Prostate gland (tissue), 2 donors: Measurements from ENCODE around the gene TSPAN15. TPM values are rescaled to one million over a fixed set of nuclear protein-coding genes. Genes with fewer than 3 reads are reported as not detected.

Source experiments
- DNase-seq: peaks from one replicate; pipeline ENCODE4 v3.0.0-alpha.2; 2019; ENCODE audit warnings: low spot score
- H3K27ac ChIP-seq, 2 donors: fragments of 200-600 bp; sonication (generic); 2 replicates each; pipeline ENCODE4 v1.5.1; 2017 to 2019
- H3K27me3 ChIP-seq: fragments of 200-600 bp; sonication (generic); replicated peaks from 2 replicates; pipeline ENCODE4 v1.5.1; 2019; ENCODE audit not compliant: insufficient read depth
- H3K36me3 ChIP-seq, 2 donors: fragments of 200-600 bp; sonication (generic); 1 replicate in 1 of 2; 2 replicates in 1 of 2; pipeline versions ENCODE4 v1.5.1 to v1.8.1; 2017 to 2019
- H3K4me1 ChIP-seq: fragments of 200-600 bp; sonication (generic); replicated peaks from 2 replicates; pipeline ENCODE4 v1.5.1; 2019
- H3K4me3 ChIP-seq, 2 donors: fragments of 200-600 bp; sonication (generic); 2 replicates each; pipeline ENCODE4 v1.5.1; 2017 to 2019
- H3K9me3 ChIP-seq: fragments of 200-600 bp; sonication (generic); 2 replicates; pipeline ENCODE4 v1.5.1; 2017
- CTCF ChIP-seq, 4 experiments: fragments of 200-600 bp in 2 of 4; fragments of 450-650 bp in 2 of 4; sonication (generic) in 2 of 4; IDR thresholded peaks; 1 replicate in 3 of 4; 2 replicates in 1 of 4; pipeline ENCODE4 v1.5.1; 2016 to 2019; ENCODE audit warnings: antibody characterized with exemption in 4 of 4, mild to moderate bottlenecking in 2 of 4, moderate library complexity in 2 of 4
- POLR2A ChIP-seq: fragments of 450-650 bp; IDR thresholded peaks from one replicate; pipeline ENCODE4 v1.6.1; 2016; ENCODE audit warnings: antibody characterized with exemption, mild to moderate bottlenecking
- POLR2AphosphoS5 ChIP-seq: sonication (generic); formaldehyde crosslinking; IDR thresholded peaks from one replicate; pipeline ENCODE4 v1.6.1; 2017; ENCODE audit warnings: antibody characterized with exemption
- WGBS: methylation state at CpG from one replicate; pipeline ENCODE4 v1.1.5; 2018; 5-methylcytosine and 5-hydroxymethylcytosine counted together
- intact Hi-C: fragments of 100-400 bp; cut with DNase I; formaldehyde crosslinking; loops from one replicate; pipeline ENCODE4 v1.14.2; 2022
- total RNA-seq, 2 donors: library from RNA; depleted of rRNA; stranded (reverse); fragments of >200 nt; gene quantifications; one replicate each; pipeline ENCODE4 v1.1.0, GENCODE V29; 2016

Gene TSPAN15
- total RNA-seq, 2 donors from 2014 or later = 78.8 to 85.3 TPM

DNA sequence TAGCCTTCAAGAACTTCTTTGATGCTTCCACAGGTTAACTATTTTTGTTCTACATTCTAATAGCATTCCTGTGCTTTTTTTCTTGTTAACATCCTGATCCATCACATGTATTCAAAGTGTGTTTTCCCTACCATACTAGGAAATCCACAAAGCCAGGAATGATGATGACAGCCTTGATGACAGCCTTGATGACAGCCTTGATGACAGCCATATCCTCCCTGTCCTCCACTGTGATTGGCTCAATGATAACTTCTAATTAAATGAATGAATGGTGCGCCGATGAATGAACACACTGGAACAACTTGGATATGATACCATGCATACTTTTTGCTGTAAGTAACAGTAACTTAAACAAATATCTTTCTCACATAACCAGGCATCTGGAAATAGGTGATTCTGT lies 26.2 kb upstream of the TSPAN15 start:
- TF ChIP-seq CTCF (IDR thresholded peaks at IDR 0.05) = no peak
- no peak for TF ChIP-seq POLR2A
- TF ChIP-seq POLR2AphosphoS5 = no peak
- Histone ChIP-seq H3K27ac (no peak overlapping the region), H3K9me3 (no peaks in the 10 kb centered on the region), H3K4me3 (no peak overlapping the region), H3K4me1 (no peaks in the 10 kb centered on the region), H3K27me3 (no peaks in the 10 kb centered on the region), H3K36me3 (no peaks in the 10 kb centered on the region)
- no peak for DNase-seq
- 89% methylated on average over 2 of the region's 2 CpGs for WGBS
- intact Hi-C loops = loop anchor here (5.0 kb wide), 1 partner anchor 82 kb away; no protein-coding TSS in a partner anchor

DNA sequence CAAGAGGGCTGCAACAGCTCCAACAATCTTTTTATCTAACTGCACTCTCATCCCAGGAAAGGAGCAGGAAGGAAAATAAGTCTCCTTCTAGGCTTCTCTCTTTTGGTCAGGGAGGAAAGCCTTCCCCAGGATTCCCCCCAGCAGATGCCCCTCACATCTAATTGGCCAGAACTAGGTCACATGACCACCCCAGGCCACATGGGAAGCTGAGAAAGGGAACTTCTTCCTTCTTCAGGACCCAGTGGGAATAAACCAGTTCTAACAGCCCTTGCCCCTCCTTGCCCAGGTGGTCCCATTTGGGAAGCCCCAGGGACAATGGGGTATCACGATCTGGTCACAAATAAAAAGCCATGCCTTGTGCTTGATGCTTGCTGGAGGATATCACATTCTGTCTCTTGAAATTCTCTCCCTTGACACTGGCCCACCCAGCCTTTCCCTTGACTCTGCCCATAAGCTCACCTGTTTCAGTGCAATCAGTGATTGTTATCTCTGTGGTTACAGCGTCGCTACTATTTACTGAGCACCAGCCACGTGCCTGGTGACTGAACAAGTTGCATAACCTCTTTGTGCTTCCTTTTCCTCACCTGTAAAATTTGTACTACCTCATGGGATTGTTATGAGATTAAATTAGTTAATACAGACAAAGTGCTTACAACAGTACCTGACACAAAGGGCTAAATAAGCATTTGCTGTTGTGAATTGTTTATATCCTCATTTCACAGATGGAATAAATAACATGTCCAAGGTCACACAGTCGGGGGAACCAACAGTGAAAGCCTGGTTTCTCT lies 25.6 kb upstream of the TSPAN15 start:
- 44% methylated on average over 5 of the region's 5 CpGs for WGBS
- intact Hi-C loops = loop anchor here (5.0 kb wide), 1 partner anchor 82 kb away; no protein-coding TSS in a partner anchor
- DNase-seq = peak; percentile 79
- Histone ChIP-seq H3K4me3 (no peak overlapping the region), H3K4me1 (no peaks in the 10 kb centered on the region), H3K27me3 (no peaks in the 10 kb centered on the region), H3K9me3 (no peaks in the 10 kb centered on the region), H3K36me3 (no peaks in the 10 kb centered on the region), H3K27ac (peak overlapping the region; percentile 48 to 54)
- no peak for TF ChIP-seq CTCF (IDR thresholded peaks at IDR 0.05)
- TF ChIP-seq POLR2AphosphoS5 = peak; percentile 97
- no peak for TF ChIP-seq POLR2A

DNA sequence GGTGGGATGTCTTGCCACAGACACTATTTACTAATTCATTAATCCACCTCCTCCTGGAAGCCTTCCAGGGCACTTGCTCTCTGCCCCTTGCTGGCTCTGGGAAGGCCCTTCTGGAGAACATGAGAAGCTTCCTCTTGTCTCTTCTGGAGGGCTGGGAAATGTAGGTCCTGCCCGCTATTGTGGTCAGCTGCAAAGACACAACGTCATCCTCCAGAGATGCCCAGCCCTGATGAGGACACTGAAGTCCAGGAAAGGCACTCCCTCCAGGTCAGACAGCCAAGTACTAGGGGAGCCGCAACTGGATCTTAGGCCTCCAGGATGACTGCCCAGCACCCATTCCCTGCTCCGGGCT lies 24.9 kb upstream of the TSPAN15 start:
- no peak for TF ChIP-seq CTCF (IDR thresholded peaks at IDR 0.05)
- no peak for TF ChIP-seq POLR2A
- no peak for TF ChIP-seq POLR2AphosphoS5
- Histone ChIP-seq H3K27me3 (no peaks in the 10 kb centered on the region), H3K9me3 (no peaks in the 10 kb centered on the region), H3K36me3 (no peaks in the 10 kb centered on the region), H3K4me3 (no peak overlapping the region), H3K27ac (peak overlapping the region; percentile 48 to 54), H3K4me1 (no peaks in the 10 kb centered on the region)
- intact Hi-C loops = loop anchor here (5.0 kb wide), 1 partner anchor 81 kb away; no protein-coding TSS in a partner anchor
- DNase-seq = no peak
- WGBS = 74% methylated on average over 4 of the region's 4 CpGs

DNA sequence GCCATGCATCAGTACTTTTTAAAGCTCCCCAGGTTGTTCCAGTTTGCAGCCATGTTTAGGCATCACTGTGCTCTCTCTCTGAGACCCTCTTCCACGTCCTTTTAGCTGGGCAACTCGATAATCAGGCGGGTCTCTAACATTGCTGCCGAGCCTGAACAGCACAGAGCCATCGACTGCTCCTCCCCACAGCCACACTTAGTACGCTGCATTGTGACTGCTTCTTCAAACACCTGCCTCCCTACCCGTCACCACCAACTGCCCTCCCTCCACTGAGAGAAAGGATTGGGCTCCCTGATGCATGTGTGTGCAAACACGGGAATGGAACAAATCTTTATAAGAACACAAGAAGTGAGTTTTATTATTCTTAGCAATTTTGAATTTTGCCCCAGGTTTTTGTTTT lies 23.1 kb upstream of the TSPAN15 start:
- no peaks in the 10 kb centered on the region for H3K9me3 ChIP-seq
- H3K36me3 ChIP-seq = no peaks in the 10 kb centered on the region
- H3K4me3 ChIP-seq = no peak overlapping the region
- no peak overlapping the region for H3K27ac ChIP-seq
- no peaks in the 10 kb centered on the region for H3K4me1 ChIP-seq
- H3K27me3 ChIP-seq = no peaks in the 10 kb centered on the region
- WGBS = 69% methylated on average over 8 of the region's 8 CpGs
- TF ChIP-seq CTCF (IDR thresholded peaks at IDR 0.05) (no peak), POLR2A (no peak), POLR2AphosphoS5 (no peak)
- intact Hi-C loops = loop anchor here (5.0 kb wide), 1 partner anchor 79 kb away; no protein-coding TSS in a partner anchor
- no peak for DNase-seq

- WGBS = 84% methylated on average over 2 of the region's 2 CpGs
- DNase-seq = no peak
- Histone ChIP-seq H3K4me3 (no peak overlapping the region), H3K4me1 (no peaks in the 10 kb centered on the region), H3K9me3 (no peaks in the 10 kb centered on the region), H3K27me3 (no peaks in the 10 kb centered on the region), H3K27ac (no peak overlapping the region), H3K36me3 (no peaks in the 10 kb centered on the region)
- TF ChIP-seq POLR2A = no peak
- intact Hi-C loops = no loop called here
Observed at GRCh38 chr10:69434169-69434568, 17.1 kb upstream of the TSPAN15 start.
